Iris pigment epithelial cell (primary cell): ENCODE measurements around the gene CLEC4C.
A peak's percentile ranks its signal among the peaks of the same experiment; 100 is the strongest.

Experiments
- DNase-seq: peaks from one replicate; pipeline ENCODE4 v3.0.0-alpha.2; 2011; ENCODE audit warnings: low read depth

The CLEC4C gene

DNA sequence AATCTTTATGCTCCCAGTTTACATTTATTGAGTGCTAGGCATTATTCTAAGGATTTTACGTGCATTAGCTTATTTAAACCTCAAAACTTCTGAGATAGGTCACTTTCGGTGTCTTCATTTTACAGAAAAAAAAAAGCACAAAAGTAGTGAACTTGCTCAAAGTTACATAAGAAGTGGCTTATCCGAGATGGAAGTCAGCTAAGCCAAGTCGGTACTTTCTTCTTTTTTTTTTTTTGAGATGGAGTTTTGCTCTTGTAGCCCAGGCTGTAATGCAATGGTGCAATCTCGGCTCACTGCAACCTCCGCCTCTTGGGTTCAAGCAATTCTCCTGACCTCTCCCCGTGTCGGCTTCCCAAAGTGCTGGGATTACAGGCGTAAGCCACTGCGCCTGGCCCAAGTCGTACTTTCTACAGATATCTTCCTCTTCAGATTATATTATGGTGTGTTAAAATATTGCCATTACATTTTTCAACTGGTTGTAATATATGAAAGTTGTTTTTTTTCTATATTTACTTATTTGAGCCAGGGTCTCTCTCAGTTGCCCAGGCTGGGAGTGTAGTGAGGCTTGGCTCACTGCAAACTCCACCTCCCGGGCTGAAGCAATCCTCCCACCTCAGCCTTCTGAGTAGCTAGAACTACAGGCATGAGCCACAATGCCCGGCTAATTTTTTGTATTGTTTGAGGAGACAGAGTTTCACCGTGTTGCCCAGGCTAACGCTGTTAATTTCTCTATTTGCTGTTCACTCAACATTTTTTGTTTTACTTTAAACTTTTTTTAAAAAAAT lies 27.0 kb downstream of the CLEC4C start:
- DNase-seq: no peak

DNA sequence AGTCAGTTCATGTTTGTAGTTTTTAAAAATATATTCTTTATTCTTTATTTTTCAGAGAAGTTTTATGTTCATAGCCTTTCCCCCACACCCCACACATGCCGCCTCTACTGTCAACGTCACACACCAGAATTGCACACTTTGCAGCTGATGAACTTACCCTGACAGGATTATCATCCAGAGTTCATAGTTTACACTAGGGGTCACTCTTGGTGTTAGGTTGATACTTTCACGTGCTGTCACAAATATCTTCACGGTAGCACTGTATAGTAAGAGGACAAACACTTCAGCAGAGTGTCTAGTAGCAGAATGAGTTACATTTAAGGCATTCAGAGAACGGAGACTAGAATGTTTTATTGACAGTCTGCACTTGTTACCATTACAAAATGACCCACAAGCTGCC lies 30.8 kb downstream of the CLEC4C start:
- DNase-seq: no peak

- no peak for DNase-seq
Observed at GRCh38 chr12:7712841-7713442, 34.2 kb downstream of the CLEC4C start.

DNA sequence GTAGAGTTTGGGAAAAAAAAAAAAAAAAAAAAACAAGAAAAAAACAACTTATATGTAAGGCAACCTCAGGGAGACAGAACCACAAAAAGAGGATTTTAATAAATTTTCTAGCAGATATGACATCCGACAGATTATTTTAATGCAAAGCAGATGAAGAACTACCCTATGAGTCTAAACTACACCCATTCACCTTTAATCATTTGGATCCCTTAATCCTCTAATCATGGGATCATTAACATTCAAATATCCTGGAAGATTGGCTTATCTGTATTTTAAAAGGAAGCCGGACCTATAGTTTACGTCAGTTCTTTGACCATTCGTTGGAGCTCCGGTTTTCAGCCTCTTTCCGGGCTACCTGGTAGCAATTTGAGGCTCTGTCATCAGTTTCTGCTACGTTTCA lies 36.0 kb downstream of the CLEC4C start, which contains the start of gene DPPA3:
Gene DPPA3, plus strand, starts transcription at position 301 of the 400 bp plus-strand sequence. CDS start 138 bp downstream, outside the sequence.
- no peak for DNase-seq

GRCh38 chr12:7709969-7710675 lies 37.1 kb downstream of the CLEC4C start:
- DNase-seq: no peak

- DNase-seq: no peak
Observed at GRCh38 chr12:7705846-7706245, 41.3 kb downstream of the CLEC4C start.

DNA sequence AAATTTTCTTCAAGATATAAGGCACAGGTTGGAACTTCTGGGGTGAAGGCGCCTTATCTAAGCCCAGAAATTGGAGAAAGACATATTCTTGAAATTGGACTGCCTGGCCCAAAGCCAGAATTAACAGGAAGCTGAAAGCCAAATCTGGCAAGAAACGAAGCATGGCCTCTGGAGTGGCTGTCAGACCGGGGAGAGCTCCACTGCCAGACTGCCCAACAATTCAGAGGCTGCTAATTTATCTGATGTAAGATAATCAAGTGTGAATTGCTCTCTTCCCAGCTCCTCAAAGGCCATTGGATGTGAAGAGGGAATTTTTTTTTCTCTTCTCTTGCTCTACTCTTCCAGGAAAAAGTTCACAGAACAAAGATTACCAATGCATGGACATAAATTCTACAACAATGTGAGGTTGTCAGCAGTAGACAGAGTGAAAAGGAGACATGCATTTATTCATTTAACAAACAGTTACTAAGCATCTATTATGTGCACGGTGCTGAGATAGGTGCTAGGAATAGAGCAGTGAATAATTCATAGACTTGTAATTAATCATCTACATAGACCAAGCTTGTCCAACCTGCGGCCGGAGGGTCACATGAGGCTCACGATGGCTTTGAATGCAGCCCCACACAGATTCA lies 51.5 kb downstream of the CLEC4C start, which contains the start of gene GDF3:
Gene GDF3, minus strand, starts transcription at position 210 of the 632 bp plus-strand sequence. Its CDS starts 47 bp downstream, at position 163.
- peak; percentile 19 for DNase-seq

DNA sequence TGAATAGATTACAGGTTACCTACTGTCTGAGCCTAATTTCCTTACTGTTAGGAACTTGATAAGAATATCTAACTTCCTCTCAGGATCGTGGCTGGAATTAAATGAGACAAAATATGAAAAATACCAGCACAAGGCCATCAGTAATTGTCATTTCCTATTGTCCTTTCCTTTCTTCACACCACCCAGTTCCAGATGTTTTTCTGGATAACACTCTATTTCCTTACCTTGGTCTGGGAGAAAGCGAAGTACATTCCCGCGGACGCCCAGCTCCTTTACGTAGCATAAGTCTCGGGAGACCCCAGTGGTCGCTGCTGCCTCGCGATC lies 52.0 kb downstream of the CLEC4C start:
- DNase-seq: no peak

DNA sequence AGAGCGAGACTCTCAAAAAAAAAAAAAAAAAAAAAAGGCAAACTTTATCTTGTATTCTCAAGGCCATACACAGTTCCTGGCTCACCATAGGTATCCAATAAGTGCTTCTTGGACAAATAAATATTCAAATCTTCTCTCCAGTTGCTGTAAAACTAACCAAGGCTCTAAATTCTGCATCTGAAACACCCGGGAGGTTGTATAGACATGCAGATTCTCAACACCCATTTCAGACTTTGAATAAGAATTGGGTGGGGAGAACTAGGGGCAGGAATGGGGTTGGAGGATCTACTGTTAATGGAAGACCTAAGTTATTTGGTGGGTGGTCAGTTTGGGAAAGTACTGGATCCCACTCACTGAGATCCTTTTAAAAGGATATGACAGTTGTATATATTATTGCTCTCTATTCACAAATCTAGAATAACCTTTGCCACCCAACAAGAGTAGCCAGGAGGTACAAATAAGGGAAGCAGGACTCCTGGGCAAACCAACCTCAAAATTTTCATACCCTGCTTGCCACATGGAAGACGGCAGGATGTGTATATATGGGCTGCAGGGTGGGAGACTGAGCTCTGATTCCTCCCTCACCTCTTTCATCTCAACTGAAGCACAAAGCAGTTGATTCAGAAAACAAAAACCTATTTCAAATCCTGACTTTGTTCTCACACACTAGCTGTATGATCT lies 52.5 kb downstream of the CLEC4C start:
- DNase-seq: no peak

DNA sequence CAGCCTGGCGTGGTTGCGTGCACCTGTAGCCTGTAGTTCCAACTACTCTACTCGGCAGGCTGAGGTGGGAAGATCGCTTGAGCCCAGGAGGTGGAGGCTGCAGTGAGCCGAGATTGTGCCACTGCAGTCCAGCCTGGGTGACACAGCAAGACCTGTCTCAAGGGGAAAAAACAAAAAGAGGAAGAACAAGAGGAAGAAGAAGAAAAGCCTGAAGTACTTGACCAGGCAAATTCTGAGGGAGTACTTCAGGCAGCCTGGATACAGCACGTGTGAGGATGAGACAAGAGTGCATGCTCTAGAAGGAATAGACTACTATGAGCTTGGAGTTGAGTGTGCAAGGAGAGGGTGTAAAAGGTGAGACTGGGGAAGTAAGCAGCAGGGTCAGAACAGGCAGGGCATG lies 53.4 kb downstream of the CLEC4C start:
- DNase-seq: no peak

DNA sequence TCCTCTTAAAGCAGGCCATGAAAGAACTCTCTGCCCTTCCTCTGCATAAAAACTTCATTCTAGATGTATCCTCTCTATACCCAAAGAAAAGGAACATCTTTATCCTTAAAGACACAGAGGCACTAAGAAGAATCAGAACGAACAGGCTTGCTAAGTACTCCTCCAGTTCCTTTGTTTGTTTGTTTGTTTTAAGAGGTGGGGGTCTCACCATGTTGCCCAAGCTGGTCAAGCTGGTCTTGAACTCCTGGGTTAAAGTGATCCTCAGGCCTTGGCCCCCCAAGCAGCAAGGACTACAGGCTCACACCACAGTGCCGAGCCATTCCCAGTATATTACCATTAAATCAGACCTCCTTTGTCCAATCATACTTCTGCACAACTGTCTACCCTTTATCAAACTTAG lies 65.6 kb downstream of the CLEC4C start:
- no peak for DNase-seq
